GM21737 (cell line): ENCODE data around the gene NOP14.
"Not testable (repeated sequence)": the region's sequence is repeated elsewhere in the genome, so short reads cannot be mapped to it uniquely, and the experiment has no call there.

ENCODE experiments used
- ATAC-seq: cut with Tn5 transposase; IDR thresholded peaks from one replicate; pipeline ENCODE4 v1.9.1; 2021; ENCODE audit warnings: mild to moderate bottlenecking, moderate library complexity; ENCODE audit not compliant: unreplicated experiment

Gene NOP14

DNA sequence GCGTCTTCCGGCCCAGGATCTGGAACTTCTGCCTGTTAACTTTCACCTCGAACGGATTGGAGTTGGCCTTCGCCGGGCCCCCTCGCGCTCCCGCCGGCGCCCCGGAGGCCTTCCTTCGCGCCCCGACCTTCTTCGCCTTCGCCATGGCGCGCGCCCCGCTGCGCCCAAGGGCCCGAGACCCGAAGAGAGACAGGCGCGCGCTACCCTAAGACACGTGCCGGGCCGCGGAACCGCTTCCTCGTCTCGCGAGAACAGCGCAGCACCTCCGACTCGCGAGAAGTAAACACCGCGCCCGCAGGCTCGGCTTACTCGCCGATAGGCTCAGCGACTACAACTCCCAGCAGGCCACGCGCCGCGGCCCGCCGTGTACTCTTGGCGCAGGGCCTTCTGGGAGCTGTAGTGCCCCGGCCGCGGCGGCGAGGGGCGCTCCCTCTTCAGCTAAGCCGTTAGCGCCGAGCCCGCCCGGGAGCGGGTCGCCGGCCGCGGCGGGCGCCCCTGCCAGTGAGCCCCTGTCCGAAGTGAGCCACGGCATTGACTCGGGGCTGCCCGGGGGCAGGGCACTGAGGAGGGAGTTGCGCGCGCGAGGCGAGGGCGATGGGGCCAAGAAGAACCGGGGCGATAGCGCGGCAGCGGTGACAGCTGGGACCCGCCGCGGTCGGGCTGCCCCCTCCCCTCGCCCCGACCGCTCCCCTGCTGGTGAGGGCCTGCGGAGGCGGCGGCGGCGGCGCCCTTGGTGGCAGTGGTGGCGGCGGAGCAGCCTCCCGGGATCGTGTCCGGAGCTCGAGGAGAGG, at the start of gene NOP14, which contains the start of gene GRK4:
Gene NOP14 (minus strand): TSS at position 232 of the 791 bp plus-strand sequence. CDS start 87 bp downstream, at position 145.
Gene GRK4 (plus strand): TSS at position 397 of the 791 bp plus-strand sequence. CDS start 500 bp downstream, outside the sequence.
- ATAC-seq, result peak; percentile 89

- ATAC-seq, result no peak
These were observed 48.4 kb upstream of the NOP14 start for GRCh38 chr4:3011456-3012220.

- no peak for ATAC-seq
These were observed 47.8 kb upstream of the NOP14 start for GRCh38 chr4:3010998-3011397.

DNA sequence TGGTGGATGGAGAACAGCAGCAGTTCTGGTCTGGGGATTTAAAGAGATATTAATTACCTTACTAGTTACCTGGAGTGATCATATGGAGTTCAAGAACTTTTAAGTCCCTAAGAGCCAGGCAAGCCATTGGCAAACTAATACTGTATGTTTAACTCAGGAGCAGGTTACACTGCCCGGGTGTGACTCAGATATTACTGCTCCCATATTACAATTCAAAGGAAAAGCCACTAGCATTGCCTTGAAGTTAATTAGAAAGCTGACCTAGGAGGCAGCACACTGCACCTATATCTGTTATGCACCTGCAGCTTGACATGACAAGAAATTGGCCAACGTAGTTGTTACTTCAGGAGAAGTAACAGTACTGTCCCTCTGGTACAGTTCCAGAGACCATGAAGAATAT, 47.4 kb upstream of the NOP14 start:
- no peak for ATAC-seq

GRCh38 chr4:3009422-3009821, 46.2 kb upstream of the NOP14 start:
- no peak for ATAC-seq

DNA sequence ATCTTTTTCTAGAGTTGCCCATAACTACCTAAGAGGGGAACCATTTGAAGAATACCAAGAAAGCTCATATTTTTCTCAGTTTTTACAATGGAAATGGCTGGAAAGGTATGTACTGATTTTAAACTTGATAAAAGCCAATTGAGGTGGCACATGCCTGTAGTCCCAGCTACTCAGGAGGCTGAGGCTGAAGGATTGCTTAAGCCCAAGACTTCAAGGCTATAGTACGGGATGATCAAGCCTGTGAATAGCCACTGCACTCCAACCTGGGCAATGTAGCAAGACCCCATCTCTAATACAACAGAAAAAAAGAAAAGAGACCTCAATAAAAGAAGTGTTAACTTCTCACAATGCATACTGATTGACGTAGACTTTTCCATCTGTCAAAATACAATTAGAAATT, 44.5 kb upstream of the NOP14 start:
- no peak for ATAC-seq

DNA sequence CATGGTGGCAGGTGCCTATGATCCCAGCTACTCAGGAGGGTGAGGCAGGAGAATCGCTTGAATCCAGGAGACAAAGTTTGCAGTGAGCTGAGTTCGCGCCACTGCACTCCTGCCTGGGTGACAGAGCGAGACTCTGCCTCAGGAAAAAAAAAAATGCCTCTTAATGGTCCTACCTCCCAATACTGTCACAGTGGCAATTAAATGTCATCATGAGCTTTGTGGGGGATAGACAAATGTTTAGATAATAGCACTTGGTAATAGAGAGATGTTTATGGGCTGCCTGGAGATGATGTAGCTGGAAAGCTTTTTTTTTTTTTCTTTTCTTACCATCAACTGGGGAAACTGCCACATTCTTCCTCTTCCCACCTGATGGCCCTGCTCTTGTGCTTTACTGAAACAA, 33.2 kb upstream of the NOP14 start:
- no peak for ATAC-seq

- ATAC-seq, result no peak
These were observed 32.5 kb upstream of the NOP14 start for GRCh38 chr4:2995546-2996265.

GRCh38 chr4:2994917-2995316, 31.7 kb upstream of the NOP14 start:
- no peak for ATAC-seq

DNA sequence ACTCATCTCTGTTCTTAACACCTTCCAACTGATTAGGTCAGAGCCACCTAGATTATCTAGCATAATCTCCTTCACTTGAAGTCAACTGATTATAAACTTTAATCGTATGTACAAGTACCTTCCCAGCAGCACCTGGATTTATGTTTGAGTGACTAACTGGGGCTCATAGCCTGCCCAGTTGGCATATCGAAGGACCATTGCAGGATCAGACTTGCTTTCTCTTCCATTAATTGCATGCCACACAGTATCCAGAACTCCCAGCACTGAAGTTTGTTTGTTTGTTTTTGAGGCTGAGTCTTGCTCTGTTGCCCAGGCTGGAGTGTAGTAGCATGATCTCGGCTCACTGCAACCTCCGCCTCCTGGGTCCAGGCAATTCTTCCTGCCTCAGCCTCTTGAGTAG, 28.0 kb upstream of the NOP14 start:
- no peak for ATAC-seq

- ATAC-seq, result not testable (repeated sequence)
These were observed 20.5 kb upstream of the NOP14 start for GRCh38 chr4:2983715-2984114.

GRCh38 chr4:2982012-2982411, 18.8 kb upstream of the NOP14 start:
- ATAC-seq, result no peak

DNA sequence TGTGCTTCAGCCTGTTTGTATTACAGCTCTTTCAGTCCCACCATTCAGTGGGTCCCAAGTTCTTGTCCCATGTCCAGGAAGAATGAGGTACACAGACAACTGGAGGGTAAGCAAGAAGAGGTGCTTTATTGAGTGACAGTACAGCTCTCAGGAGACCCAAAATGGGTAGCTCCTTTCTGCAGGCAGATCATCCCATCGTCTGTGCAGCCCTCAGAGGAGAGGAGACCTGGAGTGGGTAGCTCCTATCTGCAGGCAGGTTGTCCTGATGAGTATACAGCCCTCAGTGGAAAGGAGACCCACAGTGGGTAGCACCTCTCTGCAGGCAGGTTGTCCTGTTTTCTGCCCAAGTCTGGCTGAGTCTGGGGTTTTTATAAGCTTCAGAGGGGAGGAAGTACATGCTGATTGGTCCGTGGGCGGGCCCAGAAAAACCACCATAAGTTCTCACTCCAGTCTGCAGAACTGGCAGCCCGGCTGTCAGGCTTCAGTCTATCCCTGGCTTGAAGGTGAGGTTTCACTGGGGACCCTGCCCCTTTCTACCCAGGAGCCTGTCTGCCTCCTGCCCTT, 18.1 kb upstream of the NOP14 start:
- ATAC-seq, result no peak

GRCh38 chr4:2977211-2978088, 14.2 kb upstream of the NOP14 start:
- ATAC-seq, result no peak

DNA sequence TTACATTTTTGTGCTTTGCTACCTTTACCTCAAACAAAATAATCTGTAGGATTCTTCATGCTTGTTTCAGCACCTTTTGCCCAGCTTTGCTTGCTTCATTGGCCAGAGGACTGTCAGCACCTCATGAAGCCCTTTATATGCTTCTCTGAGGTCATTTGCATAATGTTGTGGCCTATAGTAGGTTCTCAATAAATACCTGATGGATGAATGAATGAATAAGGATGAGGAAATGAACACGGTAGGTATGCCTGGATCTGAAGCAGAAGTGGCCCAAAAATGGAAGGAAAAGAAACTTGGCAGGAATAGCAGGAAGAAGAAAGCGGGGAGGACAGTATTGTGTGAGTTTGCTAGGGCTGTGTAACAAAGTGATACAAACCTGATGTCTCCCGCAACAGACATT, 8.1 kb upstream of the NOP14 start:
- ATAC-seq, result no peak

- ATAC-seq, result no peak
These were observed 5.2 kb upstream of the NOP14 start for GRCh38 chr4:2968381-2968780.

- ATAC-seq, result no peak
These were observed 2.1 kb upstream of the NOP14 start for GRCh38 chr4:2965262-2965661.

- ATAC-seq, result no peak
These were observed 1.6 kb upstream of the NOP14 start for GRCh38 chr4:2964706-2965258.

GRCh38 chr4:2963966-2964471, 813 bp upstream of the NOP14 start:
- ATAC-seq, result no peak
